PC-9 (cell line): ENCODE results near the gene LMX1A. TPM values are rescaled to one million over a fixed set of nuclear protein-coding genes. Genes with fewer than 3 reads are reported as not detected.

Source experiments
- BruUV-seq: library from RNA; stranded (reverse); fragments of 400-500 nt; replicated peaks from 2 replicates; lab custom pipeline; 2021; lab: Mats Ljungman, UMichigan
- CTCF ChIA-PET: fragments of 300-600 bp; sonication (Branson Sonifier 250); formaldehyde crosslinking; loops from one replicate; lab custom pipeline; 2022; ENCODE audit warnings: antibody characterized with exemption; lab: Charles Lee
- POLR2A ChIA-PET: fragments of 300-600 bp; sonication (Branson Sonifier 250); formaldehyde crosslinking; loops from one replicate; lab custom pipeline; 2022; ENCODE audit warnings: antibody characterized with exemption; ENCODE audit not compliant: unreplicated experiment; lab: Charles Lee
- DNase-seq, 2 experiments: peaks; one replicate each; pipeline versions ENCODE4 v3.0.0 to v3.0.0-alpha.2; 2015 to 2022; ENCODE audit warnings: mixed read lengths in 1 of 2
- H2AFZ ChIP-seq: fragments of 200-600 bp; sonication (generic); 2 replicates; pipeline ENCODE4 v1.8.1; 2017; ENCODE audit warnings: antibody characterized with exemption
- H3F3A ChIP-seq: fragments of 200-600 bp; sonication (generic); 2 replicates; pipeline ENCODE4 v1.8.1; 2017; ENCODE audit warnings: antibody characterized with exemption, mild to moderate bottlenecking, low read depth; ENCODE audit not compliant: insufficient read depth
- H3K27ac ChIP-seq: fragments of 200-600 bp; sonication (generic); 2 replicates; pipeline ENCODE4 v1.6.1; 2016; ENCODE audit warnings: mixed run types
- H3K27me3 ChIP-seq: fragments of 200-600 bp; sonication (generic); 2 replicates; pipeline ENCODE4 v1.6.1; 2016; ENCODE audit warnings: low read depth, mixed run types; ENCODE audit not compliant: insufficient read depth
- H3K36me3 ChIP-seq: fragments of 200-600 bp; sonication (generic); 2 replicates; pipeline ENCODE4 v1.6.1; 2016; ENCODE audit warnings: low read depth, mixed run types
- H3K4me1 ChIP-seq: fragments of 200-600 bp; sonication (generic); replicated peaks from 2 replicates; pipeline ENCODE4 v1.6.1; 2016; ENCODE audit warnings: mixed run types; ENCODE audit not compliant: insufficient read depth
- H3K4me2 ChIP-seq: fragments of 200-600 bp; sonication (generic); 2 replicates; pipeline ENCODE4 v1.6.1; 2017; ENCODE audit warnings: mixed run types
- H3K4me3 ChIP-seq: fragments of 200-600 bp; sonication (generic); 2 replicates; pipeline ENCODE4 v1.6.1; 2016; ENCODE audit warnings: mixed run types
- H3K79me2 ChIP-seq: fragments of 200-600 bp; sonication (generic); 2 replicates; pipeline ENCODE4 v1.6.1; 2017; ENCODE audit warnings: low read depth, mixed run types
- H3K9me2 ChIP-seq: fragments of 200-600 bp; sonication (generic); 2 replicates; pipeline ENCODE4 v1.8.1; 2017; ENCODE audit warnings: mild to moderate bottlenecking; ENCODE audit not compliant: insufficient read depth
- H3K9me3 ChIP-seq: fragments of 200-600 bp; sonication (generic); 2 replicates; pipeline ENCODE4 v1.8.1; 2016; ENCODE audit warnings: low read depth; ENCODE audit not compliant: insufficient read depth
- H4K20me1 ChIP-seq: fragments of 200-600 bp; sonication (generic); 2 replicates; pipeline ENCODE4 v1.8.1; 2017; ENCODE audit not compliant: insufficient read depth
- EZH2 ChIP-seq: fragments of 200-600 bp; sonication (generic); IDR thresholded peaks from 2 replicates; pipeline ENCODE4 v1.8.0; 2017; ENCODE audit warnings: antibody characterized with exemption, low read depth
- intact Hi-C: fragments of 100-400 bp; cut with micrococcal nuclease; formaldehyde crosslinking; loops from one replicate; pipeline ENCODE4 v1.10.0; 2022; ENCODE audit not compliant: unreplicated experiment
- total RNA-seq: library from RNA; stranded (reverse); gene quantifications from 2 replicates; pipeline ENCODE4 v1.2.3, GENCODE V29; 2021
- TF ChIP-seq, protein P1 (sequence below): fragments of 200-600 bp; sonication (generic); conservative IDR thresholded peaks from 2 replicates; pipeline ENCODE4 v1.6.1; 2017; ENCODE audit warnings: mixed run types, antibody characterized with exemption, mild to moderate bottlenecking, moderate library complexity

The LMX1A gene
- total RNA-seq, 1 experiment from 2014 or later: not detected

DNA sequence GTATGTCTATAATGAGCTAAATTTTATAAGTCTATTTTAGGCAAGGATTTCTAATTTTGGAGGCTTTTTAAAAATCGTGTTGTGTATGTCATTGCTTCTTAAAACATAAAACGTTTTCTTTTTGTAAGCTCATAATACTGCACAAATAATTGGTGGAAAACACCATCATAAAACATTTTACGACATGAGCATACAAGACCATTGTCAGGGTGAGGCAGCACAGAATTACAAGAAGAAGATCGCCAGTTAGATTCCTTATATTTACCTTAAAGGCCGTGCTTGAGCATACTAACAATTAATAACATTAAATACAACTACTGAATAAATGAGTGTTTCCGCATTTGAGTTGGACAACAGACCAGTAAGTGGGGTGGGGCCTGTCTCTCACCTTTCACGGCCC lies 19.1 kb upstream of the LMX1A start:
- Histone ChIP-seq H3F3A (no peaks in the 10 kb centered on the region), H2AFZ (no peak overlapping the region), H4K20me1 (no peaks in the 10 kb centered on the region), H3K79me2 (no peaks in the 10 kb centered on the region), H3K27me3 (peaks cover 18% of the 10 kb centered on the region; the same call in 1 of the 2 replicates), H3K4me1 (no peaks in the 10 kb centered on the region), H3K4me2 (no peak overlapping the region), H3K36me3 (no peaks in the 10 kb centered on the region), H3K9me2 (no peaks in the 10 kb centered on the region), H3K4me3 (no peak overlapping the region), H3K9me3 (no peaks in the 10 kb centered on the region), H3K27ac (no peak overlapping the region)
- no peak for TF ChIP-seq EZH2
- TF ChIP-seq, protein P1, sequence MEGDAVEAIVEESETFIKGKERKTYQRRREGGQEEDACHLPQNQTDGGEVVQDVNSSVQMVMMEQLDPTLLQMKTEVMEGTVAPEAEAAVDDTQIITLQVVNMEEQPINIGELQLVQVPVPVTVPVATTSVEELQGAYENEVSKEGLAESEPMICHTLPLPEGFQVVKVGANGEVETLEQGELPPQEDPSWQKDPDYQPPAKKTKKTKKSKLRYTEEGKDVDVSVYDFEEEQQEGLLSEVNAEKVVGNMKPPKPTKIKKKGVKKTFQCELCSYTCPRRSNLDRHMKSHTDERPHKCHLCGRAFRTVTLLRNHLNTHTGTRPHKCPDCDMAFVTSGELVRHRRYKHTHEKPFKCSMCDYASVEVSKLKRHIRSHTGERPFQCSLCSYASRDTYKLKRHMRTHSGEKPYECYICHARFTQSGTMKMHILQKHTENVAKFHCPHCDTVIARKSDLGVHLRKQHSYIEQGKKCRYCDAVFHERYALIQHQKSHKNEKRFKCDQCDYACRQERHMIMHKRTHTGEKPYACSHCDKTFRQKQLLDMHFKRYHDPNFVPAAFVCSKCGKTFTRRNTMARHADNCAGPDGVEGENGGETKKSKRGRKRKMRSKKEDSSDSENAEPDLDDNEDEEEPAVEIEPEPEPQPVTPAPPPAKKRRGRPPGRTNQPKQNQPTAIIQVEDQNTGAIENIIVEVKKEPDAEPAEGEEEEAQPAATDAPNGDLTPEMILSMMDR: no peak
- ChIA-PET POLR2A (no interaction called here), CTCF (no interaction called here)
- intact Hi-C loops: no loop called here
- no peak for DNase-seq
- BruUV-seq: no TSS peak

DNA sequence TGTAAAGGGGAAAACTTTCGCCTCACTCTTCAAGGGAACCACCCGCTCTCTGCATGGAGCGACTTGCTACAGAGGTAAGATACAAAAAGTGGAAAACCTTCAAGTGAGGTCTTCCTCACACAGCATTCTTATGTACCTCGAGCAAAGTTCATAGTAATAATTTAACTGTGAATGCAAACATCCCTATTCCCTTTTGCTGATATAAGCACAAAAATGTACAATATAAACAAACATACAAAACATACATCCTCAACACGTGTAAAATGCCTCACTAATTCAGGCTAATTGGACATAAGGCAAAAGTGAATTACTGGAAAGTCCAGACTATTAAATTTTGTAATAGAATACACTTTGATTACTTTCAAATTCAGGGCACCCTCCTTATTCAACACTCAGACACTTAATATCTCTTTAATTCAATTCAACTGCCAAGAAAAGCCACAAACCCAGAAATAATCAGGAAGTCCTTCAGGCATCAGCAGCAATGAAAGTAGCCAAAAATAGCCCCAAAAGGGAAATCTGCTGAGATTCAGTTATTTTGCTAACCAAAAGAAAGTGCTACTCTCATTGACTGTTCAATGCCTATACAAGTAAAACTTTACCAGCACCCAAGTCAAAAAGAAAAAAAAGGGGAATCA lies 15.2 kb upstream of the LMX1A start:
- H3K27ac ChIP-seq: no peak overlapping the region
- CTCF ChIA-PET: no interaction called here
- H3F3A ChIP-seq: no peaks in the 10 kb centered on the region
- H3K4me3 ChIP-seq: no peak overlapping the region
- no peak overlapping the region for H2AFZ ChIP-seq
- H3K79me2 ChIP-seq: no peaks in the 10 kb centered on the region
- TF ChIP-seq, protein P1: no peak
- TF ChIP-seq EZH2: no peak
- no peaks in the 10 kb centered on the region for H3K9me3 ChIP-seq
- H4K20me1 ChIP-seq: no peaks in the 10 kb centered on the region
- DNase-seq: no peak
- POLR2A ChIA-PET: no interaction called here
- H3K9me2 ChIP-seq: no peaks in the 10 kb centered on the region
- intact Hi-C loops: no loop called here
- H3K27me3 ChIP-seq: peaks cover 11% of the 10 kb centered on the region; the same call in 1 of the 2 replicates
- H3K4me1 ChIP-seq: no peaks in the 10 kb centered on the region
- BruUV-seq: no TSS peak
- no peaks in the 10 kb centered on the region for H3K36me3 ChIP-seq
- H3K4me2 ChIP-seq: no peak overlapping the region

DNA sequence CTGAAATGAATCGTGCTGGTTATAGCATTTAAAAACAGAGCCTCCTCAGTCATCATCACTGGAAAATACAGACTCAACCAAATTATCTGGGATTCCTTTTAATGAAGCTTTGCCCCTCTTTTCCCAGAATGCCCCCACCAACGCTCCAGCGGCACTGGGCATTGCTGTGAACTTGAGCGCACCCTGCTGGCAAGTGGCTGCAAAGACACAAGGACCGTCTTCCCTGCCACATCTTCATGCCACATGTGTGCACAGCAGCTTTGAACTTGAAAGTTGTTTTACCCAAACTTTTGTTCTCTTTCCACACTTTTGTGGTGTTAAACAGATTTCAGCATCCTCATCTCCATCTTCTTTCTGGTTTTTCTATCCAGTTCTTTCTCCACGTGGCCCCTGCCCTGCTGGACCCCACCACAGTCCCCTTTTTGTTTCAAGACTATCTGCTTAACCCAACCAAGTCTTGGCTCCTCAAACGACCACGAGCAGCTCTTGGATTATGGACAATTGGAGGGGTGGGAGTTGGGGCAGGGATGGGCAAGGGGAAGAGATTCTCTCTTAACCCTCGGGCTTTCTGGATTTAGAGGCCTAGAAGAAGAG lies 12.8 kb upstream of the LMX1A start:
- H3K9me3 ChIP-seq: no peaks in the 10 kb centered on the region
- no peaks in the 10 kb centered on the region for H4K20me1 ChIP-seq
- BruUV-seq: no TSS peak
- no peaks in the 10 kb centered on the region for H3K9me2 ChIP-seq
- CTCF ChIA-PET: interaction anchor here (0.9 kb wide), 2 partner anchors 226 to 240 kb away, joined by 3 to 4 read pairs; no protein-coding TSS in a partner anchor
- no peak overlapping the region for H3K27ac ChIP-seq
- no peak overlapping the region for H3K4me2 ChIP-seq
- H3K36me3 ChIP-seq: no peaks in the 10 kb centered on the region
- H3F3A ChIP-seq: no peaks in the 10 kb centered on the region
- no peaks in the 10 kb centered on the region for H3K4me1 ChIP-seq
- H3K4me3 ChIP-seq: no peak overlapping the region
- H3K79me2 ChIP-seq: no peaks in the 10 kb centered on the region
- DNase-seq: peak in 1 of 2 experiments; percentile 25
- no peak overlapping the region for H2AFZ ChIP-seq
- intact Hi-C loops: loop anchor here (1.0 kb wide), 2 partner anchors 224 to 240 kb away; no protein-coding TSS in a partner anchor
- no peaks in the 10 kb centered on the region for H3K27me3 ChIP-seq
- POLR2A ChIA-PET: no interaction called here
- TF ChIP-seq EZH2: no peak
- TF ChIP-seq, protein P1: peak; percentile 88
